Activated CD8-positive, alpha-beta memory T cell treated with anti-CD3 and anti-CD28 coated beads, Interleukin-2, amount 50 U/mL, for 48 hours (primary cell): Measurements from ENCODE around the gene TMC2.
"Not testable (repeated sequence)": the region's sequence is repeated elsewhere in the genome, so short reads cannot be mapped to it uniquely, and the experiment has no call there.

Experiments
- DNase-seq: peaks from one replicate; pipeline ENCODE4 v3.0.0-alpha.2; 2020

TMC2 gene

DNA sequence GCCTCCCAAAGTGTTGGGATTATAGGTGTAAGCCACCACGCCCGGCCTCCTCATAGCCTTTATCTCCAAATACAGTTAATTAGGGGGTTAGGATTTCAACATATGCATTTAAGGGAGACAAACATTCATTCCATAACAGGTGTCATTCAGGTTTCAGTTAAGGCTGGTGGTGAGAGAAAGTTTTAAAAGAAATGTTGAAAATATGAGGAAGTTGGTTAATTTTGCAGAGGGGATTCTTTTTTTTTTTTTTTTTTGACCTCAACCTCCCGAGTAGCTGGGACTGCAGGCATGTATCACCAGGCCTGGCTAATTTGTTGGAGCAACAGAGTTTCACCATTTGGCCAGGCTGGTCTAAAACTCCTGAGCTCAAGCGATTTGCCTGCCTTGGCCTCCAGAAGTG is 143.7 kb downstream of the TMC2 start:
- no peak for DNase-seq

DNA sequence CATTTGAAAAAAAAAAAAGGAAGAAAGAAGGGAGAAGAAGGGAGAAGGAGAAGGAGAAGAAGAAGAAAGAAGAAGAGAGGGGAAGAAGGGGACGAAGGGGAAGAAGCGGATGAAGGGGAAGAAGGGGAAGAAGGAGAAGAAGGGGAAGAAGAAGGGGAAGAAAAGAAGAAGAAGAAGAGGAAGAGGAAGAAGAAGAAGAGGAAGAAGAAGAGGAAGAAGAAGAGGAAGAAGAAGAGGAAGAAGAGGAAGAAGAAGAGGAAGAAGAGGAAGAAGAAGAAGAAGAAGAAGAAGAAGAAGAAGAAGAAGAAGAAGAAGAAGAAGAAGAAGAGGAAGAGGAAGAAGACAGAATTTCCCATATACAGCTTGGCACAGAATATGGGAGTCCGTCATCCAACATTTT is 145.7 kb downstream of the TMC2 start:
- not testable (repeated sequence) for DNase-seq

DNA sequence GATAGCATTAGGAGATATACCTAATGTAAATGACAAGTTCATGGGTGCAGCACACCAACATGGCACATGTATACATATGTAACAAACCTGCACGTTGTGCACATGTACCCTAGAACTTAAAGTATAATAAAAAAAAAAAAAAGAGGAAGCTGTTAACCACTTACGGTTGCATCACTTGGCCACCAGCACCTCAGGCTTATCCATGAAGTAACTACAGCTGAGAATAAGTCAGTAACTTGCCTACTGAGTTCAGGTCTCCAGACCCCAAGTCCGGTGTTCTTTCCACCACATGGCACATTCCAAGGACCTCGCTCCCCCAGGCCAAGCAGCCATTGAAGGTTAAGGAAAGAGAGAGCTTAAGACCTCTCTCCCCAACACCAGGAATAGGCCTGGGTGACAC is 148.4 kb downstream of the TMC2 start:
- DNase-seq = not testable (repeated sequence)

DNA sequence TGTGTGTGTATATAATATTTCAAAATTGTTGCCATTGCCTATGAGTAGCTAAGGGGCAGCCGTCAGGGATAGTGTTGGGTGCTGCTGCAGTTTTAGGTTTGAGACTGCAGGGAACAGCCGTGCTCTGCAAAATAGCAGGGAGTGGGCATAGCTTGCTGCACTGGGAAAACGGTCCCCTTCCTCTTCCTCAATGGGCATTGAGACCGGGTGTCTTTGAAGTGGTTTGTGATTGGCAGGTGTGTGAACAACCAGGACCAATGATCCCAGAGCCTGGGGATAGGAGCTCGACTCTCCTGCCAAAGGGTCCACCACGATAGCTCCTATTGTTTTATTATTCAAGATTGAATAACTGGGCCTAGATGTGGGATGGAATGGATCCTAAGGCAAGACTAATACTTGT is 151.1 kb downstream of the TMC2 start:
- DNase-seq = no peak

DNA sequence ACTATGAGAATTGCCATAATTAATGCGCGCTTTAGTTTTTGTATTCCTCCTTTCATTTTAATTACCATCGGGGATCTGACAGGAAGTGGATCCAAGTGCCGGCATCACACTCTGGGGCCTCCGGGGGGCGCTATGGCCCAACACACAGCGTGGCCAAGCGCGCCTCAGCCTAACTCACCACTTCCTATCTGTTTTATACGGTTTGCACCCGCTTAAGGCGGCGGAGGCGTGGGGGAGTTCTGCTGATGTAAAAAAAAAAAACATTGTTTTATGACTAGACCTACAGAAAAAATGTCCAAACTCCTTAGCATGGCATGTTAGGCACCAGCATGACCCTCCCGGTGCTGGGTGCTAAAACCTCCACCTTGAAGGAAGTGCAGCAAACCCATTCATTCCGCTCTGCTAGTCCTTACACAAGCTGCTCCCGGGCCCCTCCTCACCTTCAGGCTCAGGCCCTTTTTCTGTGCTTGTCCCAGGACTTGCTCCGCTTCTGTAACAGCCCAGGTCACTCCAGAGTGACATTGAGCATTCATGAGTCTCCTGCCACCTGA is 151.7 kb downstream of the TMC2 start:
- DNase-seq = peak; percentile 86

DNA sequence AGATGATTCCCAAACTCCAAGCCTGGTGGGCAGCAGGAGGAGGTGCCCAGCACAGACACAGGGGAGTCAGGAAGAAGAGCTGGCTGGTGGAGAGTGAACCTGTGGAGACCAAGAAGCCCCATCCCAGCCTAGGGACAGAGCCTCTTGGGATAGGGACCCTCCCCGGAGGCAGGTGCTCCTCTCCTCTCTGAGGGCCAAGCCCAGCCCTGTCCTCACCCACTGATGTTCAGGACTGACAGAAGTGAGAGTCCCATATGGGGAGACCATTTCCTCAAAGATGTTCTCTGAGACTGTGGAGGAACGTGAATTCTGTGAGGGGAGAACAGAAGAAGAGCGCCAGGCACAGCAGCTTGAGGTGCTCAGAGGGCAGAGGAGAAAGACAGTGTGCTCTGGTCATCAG is 153.8 kb downstream of the TMC2 start:
- no peak for DNase-seq

DNA sequence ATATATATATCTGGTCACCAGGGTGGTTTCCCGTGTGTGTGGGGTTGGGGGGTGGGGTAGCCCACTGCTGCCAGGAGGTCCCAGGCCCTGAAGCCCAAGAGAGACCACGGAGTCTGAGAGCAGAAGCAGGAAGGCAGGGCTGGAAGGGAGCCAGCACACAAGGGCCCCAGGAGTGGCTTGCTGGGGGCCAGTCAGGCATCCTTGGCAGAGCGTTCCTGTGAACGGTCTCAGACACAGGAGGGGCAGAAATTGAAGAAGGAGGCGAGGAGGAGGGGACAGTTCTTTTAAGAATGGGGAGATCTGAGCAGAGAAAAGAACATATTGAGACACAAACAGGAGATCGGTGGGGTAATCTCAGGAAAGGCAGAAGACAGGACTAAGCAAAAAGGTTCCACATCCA is 154.3 kb downstream of the TMC2 start:
- no peak for DNase-seq

DNA sequence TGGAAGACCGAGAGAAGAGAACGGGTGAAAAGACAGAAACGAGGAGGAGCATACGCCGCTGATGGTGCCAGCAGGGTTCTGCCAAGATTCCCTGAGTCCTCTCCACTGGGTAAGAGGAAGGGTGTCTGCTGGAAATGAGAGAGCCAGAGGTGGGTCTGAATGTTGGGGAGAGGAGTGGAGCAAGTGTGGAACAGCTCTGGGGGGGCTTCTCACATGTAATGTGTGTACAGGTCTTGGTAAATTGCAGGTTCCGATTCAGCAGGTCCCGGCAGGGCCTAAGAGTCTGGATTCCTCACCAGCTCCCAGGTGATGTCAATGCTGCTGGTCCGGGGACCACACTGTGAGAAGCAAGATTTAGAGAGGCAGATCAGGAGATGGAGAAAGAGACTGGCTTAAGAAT is 154.8 kb downstream of the TMC2 start:
- DNase-seq = no peak
